Measurements from ENCODE around the gene SLF1. TPM values are rescaled to one million over a fixed set of nuclear protein-coding genes. Genes with fewer than 3 reads are reported as not detected.

The SLF1 gene
- total RNA-seq, 1 donor from 2014 or later = 48.1 TPM

DNA sequence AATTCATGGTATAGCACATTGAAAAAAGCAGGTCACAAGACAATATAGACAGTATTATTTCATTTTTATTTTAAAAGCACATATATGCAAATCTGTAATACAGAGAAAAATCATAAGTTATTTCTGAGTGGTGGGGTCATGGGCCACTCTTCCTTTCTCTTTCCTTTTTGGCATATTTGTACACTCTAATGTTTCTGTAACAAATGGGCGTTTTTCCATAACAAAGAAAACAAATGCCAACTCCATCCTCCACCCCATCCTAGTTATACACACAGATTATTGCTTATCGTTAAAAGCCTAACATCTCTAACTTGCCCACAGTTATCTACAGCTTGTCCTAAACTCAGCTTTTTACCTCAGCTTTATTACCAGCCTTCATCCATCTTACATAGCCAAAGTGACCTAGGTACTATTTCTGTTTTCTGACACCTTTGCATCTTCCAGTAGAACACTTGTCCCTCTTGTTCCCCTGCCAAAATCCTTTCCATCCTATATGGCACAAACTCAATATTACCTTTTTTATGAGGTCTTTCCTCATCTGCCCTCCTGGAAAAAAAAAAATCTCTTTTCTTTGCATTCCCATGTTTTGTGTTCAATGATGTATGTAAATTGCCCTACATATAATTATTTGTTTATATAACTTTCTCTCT, 4.2 kb upstream of the SLF1 start:
- peaks cover 11% of the 10 kb centered on the region for H3K4me1 ChIP-seq
- peaks cover 36% of the 10 kb centered on the region for H3K79me2 ChIP-seq (ENCODE audit: low read depth)
- H4K20me1 ChIP-seq (ENCODE audit: low read depth) = peaks cover 3% of the 10 kb centered on the region
- no peak for DNase-seq (ENCODE audit: low spot score)
- no peak overlapping the region for H3K4me3 Mint-ChIP-seq
- H3K4me3 ChIP-seq = no peak overlapping the region
- peaks cover 18% of the 10 kb centered on the region for H3K4me1 Mint-ChIP-seq
- no peaks in the 10 kb centered on the region for H3K9me3 Mint-ChIP-seq
- H3K36me3 Mint-ChIP-seq = no peaks in the 10 kb centered on the region
- H3K9me3 ChIP-seq (ENCODE audit: low read depth) = no peaks in the 10 kb centered on the region
- H3K9ac ChIP-seq = no peak overlapping the region
- no peaks in the 10 kb centered on the region for H3K36me3 ChIP-seq
- peaks cover 23% of the 10 kb centered on the region for H3F3A ChIP-seq (ENCODE audit: low read depth)
- TF ChIP-seq EZH2 (IDR thresholded peaks at IDR 0.05) (no peak), EZH2phosphoT487 (IDR thresholded peaks at IDR 0.05) (no peak)
- TF ChIP-seq, protein P1, sequence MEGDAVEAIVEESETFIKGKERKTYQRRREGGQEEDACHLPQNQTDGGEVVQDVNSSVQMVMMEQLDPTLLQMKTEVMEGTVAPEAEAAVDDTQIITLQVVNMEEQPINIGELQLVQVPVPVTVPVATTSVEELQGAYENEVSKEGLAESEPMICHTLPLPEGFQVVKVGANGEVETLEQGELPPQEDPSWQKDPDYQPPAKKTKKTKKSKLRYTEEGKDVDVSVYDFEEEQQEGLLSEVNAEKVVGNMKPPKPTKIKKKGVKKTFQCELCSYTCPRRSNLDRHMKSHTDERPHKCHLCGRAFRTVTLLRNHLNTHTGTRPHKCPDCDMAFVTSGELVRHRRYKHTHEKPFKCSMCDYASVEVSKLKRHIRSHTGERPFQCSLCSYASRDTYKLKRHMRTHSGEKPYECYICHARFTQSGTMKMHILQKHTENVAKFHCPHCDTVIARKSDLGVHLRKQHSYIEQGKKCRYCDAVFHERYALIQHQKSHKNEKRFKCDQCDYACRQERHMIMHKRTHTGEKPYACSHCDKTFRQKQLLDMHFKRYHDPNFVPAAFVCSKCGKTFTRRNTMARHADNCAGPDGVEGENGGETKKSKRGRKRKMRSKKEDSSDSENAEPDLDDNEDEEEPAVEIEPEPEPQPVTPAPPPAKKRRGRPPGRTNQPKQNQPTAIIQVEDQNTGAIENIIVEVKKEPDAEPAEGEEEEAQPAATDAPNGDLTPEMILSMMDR (IDR thresholded peaks at IDR 0.05) = no peak
- no peak overlapping the region for H3K4me2 ChIP-seq
- no peaks in the 10 kb centered on the region for H3K27me3 ChIP-seq
- no peaks in the 10 kb centered on the region for H3K27me3 Mint-ChIP-seq (ENCODE audit: insufficient read depth, low read depth)
- H2AFZ ChIP-seq (replicated peaks) = no peak overlapping the region
- no peak overlapping the region for H3K27ac Mint-ChIP-seq
- H3K27ac ChIP-seq = no peak overlapping the region

- peaks cover 26% of the 10 kb centered on the region for H3K4me1 ChIP-seq
- H3K4me3 ChIP-seq = no peak overlapping the region
- no peak overlapping the region for H3K4me2 ChIP-seq
- no peak overlapping the region for H3K27ac Mint-ChIP-seq
- no peaks in the 10 kb centered on the region for H3K36me3 Mint-ChIP-seq
- no peaks in the 10 kb centered on the region for H3K27me3 Mint-ChIP-seq (ENCODE audit: insufficient read depth, low read depth)
- no peak overlapping the region for H3K27ac ChIP-seq
- H3K9me3 Mint-ChIP-seq = no peaks in the 10 kb centered on the region
- no peak overlapping the region for H2AFZ ChIP-seq (replicated peaks)
- no peaks in the 10 kb centered on the region for H3K9me3 ChIP-seq (ENCODE audit: low read depth)
- peaks cover 23% of the 10 kb centered on the region for H3F3A ChIP-seq (ENCODE audit: low read depth)
- H3K4me3 Mint-ChIP-seq = no peak overlapping the region
- peaks cover 51% of the 10 kb centered on the region for H3K79me2 ChIP-seq (ENCODE audit: low read depth)
- H3K9ac ChIP-seq = no peak overlapping the region
- no peak for TF ChIP-seq EZH2phosphoT487 (IDR thresholded peaks at IDR 0.05)
- TF ChIP-seq, protein P1 (IDR thresholded peaks at IDR 0.05) = no peak
- no peak for TF ChIP-seq EZH2 (IDR thresholded peaks at IDR 0.05)
- no peaks in the 10 kb centered on the region for H3K36me3 ChIP-seq
- H3K27me3 ChIP-seq = no peaks in the 10 kb centered on the region
- no peak for DNase-seq (ENCODE audit: low spot score)
- peaks cover 25% of the 10 kb centered on the region for H3K4me1 Mint-ChIP-seq
- H4K20me1 ChIP-seq (ENCODE audit: low read depth) = peaks cover 12% of the 10 kb centered on the region
Observed at GRCh38 chr5:94615862-94616261, 2.6 kb upstream of the SLF1 start.

- no peaks in the 10 kb centered on the region for H3K9me3 Mint-ChIP-seq
- H3K36me3 Mint-ChIP-seq = no peaks in the 10 kb centered on the region
- peak; percentile 58 for DNase-seq (ENCODE audit: low spot score)
- H3K4me3 Mint-ChIP-seq = peak overlapping the region; percentile 96
- Histone ChIP-seq H3K9ac (peak overlapping the region; percentile 70), H3K27me3 (no peaks in the 10 kb centered on the region), H4K20me1 (ENCODE audit: low read depth) (peaks cover 12% of the 10 kb centered on the region), H3K79me2 (ENCODE audit: low read depth) (peaks cover 73% of the 10 kb centered on the region), H3F3A (ENCODE audit: low read depth) (peaks cover 23% of the 10 kb centered on the region), H3K36me3 (no peaks in the 10 kb centered on the region), H3K9me3 (ENCODE audit: low read depth) (no peaks in the 10 kb centered on the region), H3K4me3 (peak overlapping the region; percentile 54), H3K4me1 (peaks cover 26% of the 10 kb centered on the region), H3K4me2 (peak overlapping the region; percentile 85), H3K27ac (peak overlapping the region; percentile 72), H2AFZ (replicated peaks) (peak overlapping the region; percentile 92)
- H3K27ac Mint-ChIP-seq = peak overlapping the region; percentile 72
- peaks cover 35% of the 10 kb centered on the region for H3K4me1 Mint-ChIP-seq
- H3K27me3 Mint-ChIP-seq (ENCODE audit: insufficient read depth, low read depth) = peaks cover 2% of the 10 kb centered on the region
- TF ChIP-seq EZH2 (IDR thresholded peaks at IDR 0.05) = peak; percentile 36
- TF ChIP-seq EZH2phosphoT487 (IDR thresholded peaks at IDR 0.05) = no peak
Observed at GRCh38 chr5:94618029-94618492, 408 bp upstream of the SLF1 start.

GRCh38 chr5:94620256-94620655, 1.8 kb downstream of the SLF1 start:
- Mint-ChIP-seq H3K4me3 (peak overlapping the region; percentile 96), H3K4me1 (peaks cover 35% of the 10 kb centered on the region), H3K27me3 (ENCODE audit: insufficient read depth, low read depth) (peaks cover 2% of the 10 kb centered on the region), H3K27ac (no peak overlapping the region), H3K9me3 (no peaks in the 10 kb centered on the region), H3K36me3 (no peaks in the 10 kb centered on the region)
- Histone ChIP-seq H3K4me2 (peak overlapping the region; percentile 85), H3K9me3 (ENCODE audit: low read depth) (no peaks in the 10 kb centered on the region), H3K4me3 (peak overlapping the region; percentile 54), H3K9ac (no peak overlapping the region), H3K4me1 (peaks cover 26% of the 10 kb centered on the region), H2AFZ (replicated peaks) (no peak overlapping the region), H3K27me3 (no peaks in the 10 kb centered on the region), H3K79me2 (ENCODE audit: low read depth) (peaks cover 85% of the 10 kb centered on the region), H4K20me1 (ENCODE audit: low read depth) (peaks cover 12% of the 10 kb centered on the region), H3K27ac (no peak overlapping the region), H3K36me3 (no peaks in the 10 kb centered on the region), H3F3A (ENCODE audit: low read depth) (peaks cover 23% of the 10 kb centered on the region)
- TF ChIP-seq EZH2phosphoT487 (IDR thresholded peaks at IDR 0.05) = no peak
- TF ChIP-seq EZH2 (IDR thresholded peaks at IDR 0.05) = no peak
- TF ChIP-seq, protein P1 (IDR thresholded peaks at IDR 0.05) = no peak
- DNase-seq (ENCODE audit: low spot score) = no peak
